Measurements from ENCODE around the gene TBC1D5.

The TBC1D5 gene

GRCh38 chr3:17266846-17267245 is 475.6 kb downstream of the TBC1D5 start:
- no peak for DNase-seq

- DNase-seq: no peak
Measured at GRCh38 chr3:17261627-17262369, 480.6 kb downstream of the TBC1D5 start.

- no peak for DNase-seq
Measured at GRCh38 chr3:17260257-17260656, 482.2 kb downstream of the TBC1D5 start.

GRCh38 chr3:17259685-17260084 is 482.7 kb downstream of the TBC1D5 start:
- no peak for DNase-seq

GRCh38 chr3:17258823-17259436 is 483.5 kb downstream of the TBC1D5 start:
- DNase-seq: peak; percentile 40 to 55

GRCh38 chr3:17257269-17257668 is 485.2 kb downstream of the TBC1D5 start:
- no peak for DNase-seq

- no peak for DNase-seq
Measured at GRCh38 chr3:17243621-17244020, 498.8 kb downstream of the TBC1D5 start.

GRCh38 chr3:17239417-17239816 is 503.0 kb downstream of the TBC1D5 start:
- no peak for DNase-seq

- DNase-seq: no peak
Measured at GRCh38 chr3:17238023-17238422, 504.4 kb downstream of the TBC1D5 start.

- no peak for DNase-seq
Measured at GRCh38 chr3:17235310-17235709, 507.1 kb downstream of the TBC1D5 start.

GRCh38 chr3:17234382-17234781 is 508.0 kb downstream of the TBC1D5 start:
- DNase-seq: no peak

GRCh38 chr3:17233398-17233800 is 509.0 kb downstream of the TBC1D5 start:
- DNase-seq: peak; percentile 73 to 84

- DNase-seq: no peak
Measured at GRCh38 chr3:17232442-17232841, 510.0 kb downstream of the TBC1D5 start.

GRCh38 chr3:17231537-17232261 is 510.7 kb downstream of the TBC1D5 start:
- DNase-seq: no peak

GRCh38 chr3:17227472-17227871 is 515.0 kb downstream of the TBC1D5 start:
- no peak for DNase-seq

GRCh38 chr3:17221529-17221928 is 520.9 kb downstream of the TBC1D5 start:
- DNase-seq: no peak

GRCh38 chr3:17219593-17219992 is 522.8 kb downstream of the TBC1D5 start:
- no peak for DNase-seq

GRCh38 chr3:17218587-17218986 is 523.8 kb downstream of the TBC1D5 start:
- DNase-seq: no peak

GRCh38 chr3:17217588-17217987 is 524.8 kb downstream of the TBC1D5 start:
- DNase-seq: no peak

GRCh38 chr3:17213102-17213501 is 529.3 kb downstream of the TBC1D5 start:
- no peak for DNase-seq

GRCh38 chr3:17207979-17208378 is 534.5 kb downstream of the TBC1D5 start:
- no peak for DNase-seq

GRCh38 chr3:17207019-17207418 is 535.4 kb downstream of the TBC1D5 start:
- no peak for DNase-seq

- no peak for DNase-seq
Measured at GRCh38 chr3:17204049-17204650, 538.3 kb downstream of the TBC1D5 start.

- peak; percentile 20 to 38 for DNase-seq
Measured at GRCh38 chr3:17201538-17201937, 540.9 kb downstream of the TBC1D5 start.

Measured in Kasumi-1 (cell line).